GM12878 (cell line): ENCODE results near the gene ABHD17A. TPM values are rescaled to one million over a fixed set of nuclear protein-coding genes. Genes with fewer than 3 reads are reported as not detected.
A peak's percentile ranks its signal among the peaks of the same experiment; 100 is the strongest.

Experiments used
- ATF7 ChIP-seq: fragments of 450-650 bp; IDR thresholded peaks from 2 replicates; pipeline ENCODE4 v1.6.1; 2016; ENCODE audit warnings: low read depth, mild to moderate bottlenecking
- BCL3 ChIP-seq: IDR thresholded peaks from 2 replicates; pipeline ENCODE4 v1.6.1; 2011; ENCODE audit warnings: borderline replicate concordance, low read depth, mild to moderate bottlenecking, moderate library complexity, low read length; ENCODE audit not compliant: insufficient read depth, poor library complexity, severe bottlenecking
- CEBPB ChIP-seq, 2 experiments: fragments of 150-350 bp in 1 of 2; IDR thresholded peaks; 2 replicates each; pipeline ENCODE4 v1.6.1; 2012 to 2014; ENCODE audit warnings: low read depth in 2 of 2, low read length in 2 of 2, borderline replicate concordance in 1 of 2, inconsistent platforms in 1 of 2
- CEBPZ ChIP-seq: fragments of 150-350 bp; IDR thresholded peaks from 2 replicates; pipeline ENCODE4 v1.6.1; 2016; ENCODE audit warnings: low read depth, low read length
- CHD1 ChIP-seq: IDR thresholded peaks from 2 replicates; pipeline ENCODE4 v1.6.1; 2012; ENCODE audit warnings: low read depth, low read length, improper control_type of control experiment
- CHD2 ChIP-seq: IDR thresholded peaks from 2 replicates; pipeline ENCODE4 v1.6.1; 2011; ENCODE audit warnings: low read depth, low read length, improper control_type of control experiment, borderline replicate concordance
- EED ChIP-seq: sonication (generic); IDR thresholded peaks from 2 replicates; pipeline ENCODE4 v1.6.1; 2016; ENCODE audit warnings: antibody characterized with exemption, low read depth
- ESRRA ChIP-seq: IDR thresholded peaks from 2 replicates; pipeline ENCODE4 v1.6.1; 2012; ENCODE audit warnings: mild to moderate bottlenecking, low read length, improper control_type of control experiment
- KDM1A ChIP-seq: fragments of 200-600 bp; sonication (generic); IDR thresholded peaks from 2 replicates; pipeline ENCODE4 v1.6.1; 2016; ENCODE audit warnings: borderline replicate concordance
- MTA2 ChIP-seq: fragments of 450-650 bp; IDR thresholded peaks from 2 replicates; pipeline ENCODE4 v1.6.1; 2016; ENCODE audit warnings: low read depth, mild to moderate bottlenecking, moderate library complexity
- NFIC ChIP-seq: IDR thresholded peaks from 2 replicates; pipeline ENCODE4 v1.6.1; 2012; ENCODE audit warnings: low read depth, mild to moderate bottlenecking, inconsistent platforms, low read length, moderate library complexity
- NR2C1 ChIP-seq: fragments of 450-650 bp; IDR thresholded peaks from 2 replicates; pipeline ENCODE4 v1.6.1; 2017; ENCODE audit warnings: antibody characterized with exemption, mild to moderate bottlenecking, moderate library complexity
- PML ChIP-seq: IDR thresholded peaks from 2 replicates; pipeline ENCODE4 v1.6.1; 2012; ENCODE audit warnings: low read length, inconsistent platforms
- RB1 ChIP-seq: fragments of 450-650 bp; formaldehyde crosslinking; IDR thresholded peaks from 2 replicates; pipeline ENCODE4 v1.6.1; 2017; ENCODE audit warnings: mild to moderate bottlenecking, borderline replicate concordance
- RUNX3 ChIP-seq: IDR thresholded peaks from 2 replicates; pipeline ENCODE4 v1.6.1; 2012; ENCODE audit warnings: low read length, inconsistent platforms
- SIN3A ChIP-seq: IDR thresholded peaks from 2 replicates; pipeline ENCODE4 v1.6.1; 2012; ENCODE audit warnings: low read depth, low read length, improper control_type of control experiment
- SPI1 ChIP-seq: IDR thresholded peaks from 2 replicates; pipeline ENCODE4 v1.6.1; 2011; ENCODE audit warnings: low read depth, mild to moderate bottlenecking, low read length, moderate library complexity, borderline replicate concordance; ENCODE audit not compliant: insufficient read depth
- SRF ChIP-seq, 2 experiments: IDR thresholded peaks; 2 replicates each; pipeline ENCODE4 v1.6.1; 2011; ENCODE audit warnings: low read depth in 2 of 2, low read length in 2 of 2, mild to moderate bottlenecking in 1 of 2, moderate library complexity in 1 of 2
- STAT1 ChIP-seq: fragments of 450-650 bp; conservative IDR thresholded peaks from 2 replicates; pipeline ENCODE4 v1.6.1; 2014; ENCODE audit warnings: antibody characterized with exemption, mild to moderate bottlenecking
- STAT3 ChIP-seq: IDR thresholded peaks from 2 replicates; pipeline ENCODE4 v1.6.1; 2011; ENCODE audit warnings: low read depth, low read length, improper control_type of control experiment
- SUPT20H ChIP-seq: IDR thresholded peaks from 2 replicates; pipeline ENCODE4 v1.6.1; 2011; ENCODE audit warnings: low read depth, mild to moderate bottlenecking, low read length, moderate library complexity, borderline replicate concordance; ENCODE audit not compliant: control insufficient read depth
- TAF1 ChIP-seq: IDR thresholded peaks from 2 replicates; pipeline ENCODE4 v1.6.1; 2011; ENCODE audit warnings: mild to moderate bottlenecking, low read depth, low read length, borderline replicate concordance
- TCF12 ChIP-seq: IDR thresholded peaks from 2 replicates; pipeline ENCODE4 v1.6.1; 2011; ENCODE audit warnings: low read depth, mild to moderate bottlenecking, low read length
- USF2 ChIP-seq: IDR thresholded peaks from 2 replicates; pipeline ENCODE4 v1.6.1; 2011; ENCODE audit warnings: low read depth, low read length, improper control_type of control experiment, borderline replicate concordance
- ZNF217 ChIP-seq: fragments of 450-650 bp; IDR thresholded peaks from 2 replicates; pipeline ENCODE4 v1.6.1; 2017; ENCODE audit warnings: antibody characterized with exemption, mild to moderate bottlenecking
- ZNF24 ChIP-seq: fragments of 450-650 bp; IDR thresholded peaks from 2 replicates; pipeline ENCODE4 v1.6.1; 2017; ENCODE audit warnings: antibody characterized with exemption, mild to moderate bottlenecking
- ZNF384 ChIP-seq: IDR thresholded peaks from 2 replicates; pipeline ENCODE4 v1.6.1; 2012; ENCODE audit warnings: low read depth, mild to moderate bottlenecking, low read length, improper control_type of control experiment, borderline replicate concordance
- polyA plus RNA-seq, 11 experiments: library from polyadenylated mRNA; depleted of rRNA in 4 of 11; unstranded in 6 of 11; stranded (reverse) in 5 of 11; fragments of >200 nt; fragmentation: Nextera tagmentation in 4 of 11; fragmentation: Illumina TruSeq in 1 of 11; extraction: Ambion mirVana in 4 of 11; extraction: Trizol in 1 of 11; gene quantifications; 1 replicate in 1 of 11; 2 replicates in 10 of 11; pipeline versions ENCODE4 v1.2.1 to v1.2.3, GENCODE V29; 2011 to 2016; ENCODE audit warnings: inconsistent platforms in 2 of 11, missing spikeins in 2 of 11, low read depth in 1 of 11
- total RNA-seq, 4 experiments: library from RNA; depleted of rRNA in 3 of 4; stranded (reverse); fragments of >200 nt in 3 of 4; fragmentation: Illumina TruSeq in 1 of 4; extraction: Trizol in 1 of 4; gene quantifications; 2 replicates each; pipeline versions ENCODE4 v1.2.1 to v1.2.3, GENCODE V29; 2013 to 2021

ABHD17A gene
- total and polyA plus RNA-seq, 10 of the 15 experiments (the other 5 are each of a cell fraction or from before 2014, with no cell fraction given): 0.13 to 126 (median 28.8) TPM; not detected in 1

- TF ChIP-seq SUPT20H (no peak), BCL3 (no peak), STAT1 (no peak), SIN3A (no peak), EED (no peak), RB1 (peak; percentile 51; the same call in 1 of the 2 replicates), ZNF217 (no peak), ATF7 (no peak), NR2C1 (no peak), CHD2 (no peak), SPI1 (no peak), USF2 (no peak), TAF1 (no peak), SRF (IDR thresholded peaks at IDR 0.05; ENCODE audit: low read depth in 2 of 2, low read length in 2 of 2) (0 out of 4 replicates have a peak, but pooled peaks of 1 of the 2 experiments have one; percentile 40), ZNF24 (no peak), CEBPZ (no peak), ZNF384 (peak; percentile 69), MTA2 (no peak), ESRRA (no peak), KDM1A (no peak), STAT3 (no peak), TCF12 (no peak), PML (no peak), CHD1 (no peak), RUNX3 (0 out of 2 replicates have a peak, but pooled peaks have one; percentile 18), CEBPB (IDR thresholded peaks at IDR 0.05; ENCODE audit: borderline replicate concordance in 1 of 2, low read depth in 2 of 2, low read length in 2 of 2) (no peak), NFIC (no peak)
These were observed 43.9 kb upstream of the ABHD17A start (continued) for GRCh38 chr19:1929021-1929742.
